GM21529 (cell line): ENCODE results near the gene LYPD6.

Experiments used
- ATAC-seq: cut with Tn5 transposase; IDR thresholded peaks from one replicate; pipeline ENCODE4 v1.9.1; 2021; ENCODE audit not compliant: unreplicated experiment

The LYPD6 gene

GRCh38 chr2:149448315-149448714 is 117.9 kb downstream of the LYPD6 start:
- ATAC-seq = no peak

DNA sequence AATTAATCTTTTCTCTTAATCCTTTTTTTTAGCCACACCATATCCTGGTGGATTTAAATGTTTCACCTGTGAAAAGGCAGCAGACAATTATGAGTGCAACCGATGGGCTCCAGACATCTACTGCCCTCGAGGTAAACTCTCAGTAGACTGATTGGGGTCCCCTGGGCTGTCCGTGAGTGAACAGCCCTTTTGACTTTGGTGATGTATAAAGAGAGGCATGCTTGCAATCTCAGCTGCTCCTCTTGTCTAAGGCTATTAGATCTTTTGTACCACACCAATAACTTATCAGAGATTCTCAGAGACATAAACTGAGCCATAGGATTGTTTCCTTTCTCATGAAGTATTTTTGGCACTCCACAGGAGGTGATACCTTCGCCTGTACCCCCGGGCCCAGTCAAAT is 118.6 kb downstream of the LYPD6 start:
- no peak for ATAC-seq

- ATAC-seq = no peak
Observed at GRCh38 chr2:149451417-149452165, 121.2 kb downstream of the LYPD6 start.

GRCh38 chr2:149456285-149456684 is 125.9 kb downstream of the LYPD6 start:
- ATAC-seq = no peak

GRCh38 chr2:149458502-149458901 is 128.1 kb downstream of the LYPD6 start:
- ATAC-seq = no peak

DNA sequence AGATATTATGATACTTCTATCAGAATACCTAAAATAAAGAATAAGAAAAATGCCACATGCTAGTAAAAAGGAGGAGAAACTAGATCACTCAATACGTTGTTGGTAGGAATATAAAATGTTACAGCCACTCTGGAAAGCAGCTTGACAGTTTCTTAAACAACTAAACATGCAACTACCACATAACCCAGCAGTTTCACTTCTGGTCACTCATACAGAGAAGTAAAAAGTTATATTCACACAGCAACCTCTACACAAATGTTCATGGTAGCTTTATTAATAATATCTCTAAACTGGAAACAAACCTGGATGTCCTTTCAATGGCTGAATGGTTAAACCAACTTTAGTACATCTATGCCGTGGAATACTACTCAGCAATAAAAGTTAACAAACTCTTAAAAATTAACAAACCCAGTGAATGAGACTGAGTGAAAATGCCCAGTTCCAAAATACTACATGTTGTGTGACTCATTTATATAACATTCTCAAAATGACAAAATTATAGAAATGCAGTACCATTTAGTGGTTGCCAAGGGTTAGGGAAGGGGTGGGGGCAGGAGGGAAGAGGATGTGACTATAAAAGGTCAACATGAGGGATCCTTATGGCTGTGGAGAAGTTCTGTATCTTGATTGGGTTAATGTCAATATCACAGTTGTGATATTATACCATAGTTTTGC is 133.1 kb downstream of the LYPD6 start:
- ATAC-seq = peak; percentile 97

DNA sequence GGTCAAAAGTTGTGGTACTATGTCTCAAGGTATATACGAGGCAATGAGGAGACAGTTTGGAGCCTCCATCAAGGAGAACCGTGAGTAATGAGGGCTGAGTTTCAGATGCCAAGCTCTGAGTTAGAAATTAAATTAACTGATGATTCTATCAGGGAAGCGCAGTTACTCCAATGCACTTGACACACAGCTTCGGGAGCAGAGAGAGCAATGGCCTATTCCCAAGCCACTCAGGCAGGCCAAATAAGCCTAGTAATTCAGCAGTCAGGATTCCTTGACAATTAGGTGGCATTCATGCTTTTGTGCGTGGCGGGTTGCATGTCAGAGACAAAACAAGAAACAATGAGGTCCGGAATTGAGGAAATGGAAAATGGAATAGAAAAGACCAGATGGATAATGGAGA is 134.0 kb downstream of the LYPD6 start:
- ATAC-seq = no peak

DNA sequence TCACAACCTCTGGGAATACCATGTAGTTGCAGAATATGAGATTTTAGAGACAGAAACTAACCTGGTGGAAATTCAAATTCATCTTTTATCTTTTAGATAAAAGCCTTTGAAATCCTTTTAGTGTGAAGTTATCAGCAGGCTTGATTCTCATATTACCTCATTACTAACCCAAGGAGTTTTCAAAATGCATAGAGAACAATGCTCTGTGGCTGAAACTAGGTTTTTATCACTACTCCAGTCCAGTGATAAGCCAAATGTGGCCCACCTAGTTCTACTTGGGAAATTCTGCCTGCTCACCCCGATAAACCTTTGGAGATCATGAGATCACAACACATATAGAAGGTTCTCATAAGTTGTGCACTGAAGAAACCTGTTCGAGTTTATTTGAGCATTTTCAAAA is 135.5 kb downstream of the LYPD6 start:
- no peak for ATAC-seq

DNA sequence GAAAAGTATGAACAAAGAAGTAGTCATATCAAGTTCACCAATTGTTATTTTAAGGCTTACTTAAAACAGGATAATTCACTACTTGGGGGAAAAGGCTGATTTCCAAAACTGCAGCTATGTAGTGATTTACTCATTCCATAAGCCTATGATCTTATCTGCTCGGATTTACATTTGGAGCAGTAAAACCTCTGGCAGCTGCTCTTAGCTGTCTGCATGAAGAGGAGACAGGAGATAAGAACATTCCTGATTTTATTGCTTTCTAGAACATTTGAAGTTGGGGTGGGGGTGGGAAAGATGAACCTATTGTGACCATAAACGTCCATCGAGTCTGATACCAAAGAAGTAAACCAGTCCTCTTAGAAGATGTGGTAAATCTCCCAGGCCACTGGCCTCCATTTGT is 136.2 kb downstream of the LYPD6 start:
- ATAC-seq = no peak

GRCh38 chr2:149467436-149467835 is 137.0 kb downstream of the LYPD6 start:
- ATAC-seq = no peak

DNA sequence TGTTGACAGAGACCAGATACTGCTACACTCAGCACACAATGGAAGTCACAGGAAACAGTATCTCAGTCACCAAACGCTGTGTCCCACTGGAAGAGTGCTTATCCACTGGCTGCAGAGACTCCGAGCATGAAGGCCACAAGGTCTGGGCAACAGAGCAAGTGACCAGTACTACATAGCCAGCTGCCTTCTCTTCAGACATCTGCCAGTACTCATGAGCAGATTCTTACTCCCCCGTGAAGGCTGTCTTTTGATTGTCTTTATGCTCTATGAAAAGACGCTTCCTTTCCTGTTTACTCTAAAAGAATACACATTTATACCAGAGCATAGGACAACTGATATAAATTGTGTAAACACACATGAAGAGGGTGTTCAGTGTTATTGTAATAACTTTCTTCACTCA is 138.2 kb downstream of the LYPD6 start:
- ATAC-seq = no peak

- ATAC-seq = no peak
Observed at GRCh38 chr2:149470046-149470445, 139.7 kb downstream of the LYPD6 start.

DNA sequence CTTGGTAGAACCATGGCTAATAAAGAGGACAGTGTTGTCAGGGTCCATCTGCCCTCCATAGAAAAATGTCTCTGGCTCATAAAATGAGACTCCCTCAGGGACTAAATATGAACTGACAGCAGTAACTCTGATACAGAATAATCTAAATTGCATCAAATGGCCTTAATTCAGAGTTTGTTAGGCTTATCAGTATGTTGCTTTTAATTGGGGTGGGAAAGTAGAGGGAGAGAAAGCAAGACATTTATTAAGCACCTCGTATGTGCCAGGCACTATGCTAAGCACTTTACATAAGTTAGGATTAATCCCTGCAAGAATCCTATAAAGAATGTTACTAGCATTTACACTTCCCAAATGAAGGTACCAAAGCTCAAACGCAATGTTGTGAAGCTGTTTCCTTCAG is 142.0 kb downstream of the LYPD6 start:
- no peak for ATAC-seq

DNA sequence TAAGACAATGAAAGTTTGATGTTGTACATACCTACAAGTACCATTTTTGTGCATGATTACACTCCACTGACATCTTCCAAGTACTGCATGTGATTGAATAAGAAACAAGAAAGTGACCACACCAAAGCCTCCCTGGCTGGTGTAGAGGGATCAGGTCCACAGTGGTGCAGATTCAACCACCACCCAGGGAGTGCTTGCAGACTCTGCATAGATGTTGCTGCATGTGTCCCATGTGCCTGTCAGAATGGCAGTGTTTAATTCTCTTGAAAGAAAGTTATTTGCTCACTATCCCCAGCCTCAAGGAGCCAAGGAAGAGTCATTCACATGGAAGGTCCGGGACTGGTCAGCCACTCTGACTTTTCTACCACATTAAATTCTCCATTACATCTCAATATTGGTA is 142.7 kb downstream of the LYPD6 start:
- ATAC-seq = no peak

DNA sequence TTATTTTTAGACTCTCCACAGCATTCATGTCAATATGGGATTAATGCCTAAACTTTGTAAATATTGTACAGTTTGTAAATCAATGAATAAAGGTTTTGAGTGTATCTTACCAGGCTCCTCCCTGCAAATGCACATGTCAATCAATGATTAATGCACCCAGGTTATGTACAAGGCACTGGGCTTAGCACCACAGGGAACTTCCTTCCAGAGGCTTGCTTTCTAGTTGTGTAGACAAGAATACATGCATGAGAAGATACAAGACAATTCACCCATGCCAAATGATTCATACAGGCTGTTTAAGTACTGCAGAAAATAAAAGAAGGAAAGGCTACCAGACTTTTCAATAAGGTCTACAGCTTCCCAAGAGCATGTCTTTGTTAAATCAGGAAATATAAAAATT is 143.1 kb downstream of the LYPD6 start:
- ATAC-seq = no peak

DNA sequence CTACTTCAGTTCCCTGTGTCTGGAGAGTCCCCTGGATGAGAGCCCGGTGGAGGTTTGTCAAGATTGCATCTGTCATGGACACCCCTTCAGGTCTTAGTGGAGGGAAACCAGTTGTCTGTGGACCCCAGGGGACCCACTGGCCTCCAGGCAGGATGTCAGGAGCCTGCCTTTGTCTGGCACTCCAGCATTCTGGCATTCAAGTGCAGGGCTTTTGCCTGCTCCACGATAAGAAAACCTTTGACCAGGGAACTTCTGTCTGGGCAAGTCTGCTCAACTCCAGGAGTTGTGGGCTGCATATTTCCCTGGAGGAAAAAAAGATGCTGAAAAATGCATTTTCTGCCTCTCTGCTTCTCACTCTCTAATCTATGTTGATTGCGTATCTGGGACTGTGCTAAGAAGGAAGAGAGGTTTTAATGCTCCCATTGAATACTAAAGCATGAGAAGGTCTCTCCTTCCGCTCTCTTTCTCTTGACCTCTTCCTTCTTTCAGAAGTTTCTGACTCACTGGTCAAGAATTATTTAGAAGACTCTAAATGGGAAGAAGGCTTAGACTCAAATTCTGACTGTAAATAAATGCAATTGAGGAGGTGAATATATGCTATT is 152.7 kb downstream of the LYPD6 start:
- ATAC-seq = no peak

DNA sequence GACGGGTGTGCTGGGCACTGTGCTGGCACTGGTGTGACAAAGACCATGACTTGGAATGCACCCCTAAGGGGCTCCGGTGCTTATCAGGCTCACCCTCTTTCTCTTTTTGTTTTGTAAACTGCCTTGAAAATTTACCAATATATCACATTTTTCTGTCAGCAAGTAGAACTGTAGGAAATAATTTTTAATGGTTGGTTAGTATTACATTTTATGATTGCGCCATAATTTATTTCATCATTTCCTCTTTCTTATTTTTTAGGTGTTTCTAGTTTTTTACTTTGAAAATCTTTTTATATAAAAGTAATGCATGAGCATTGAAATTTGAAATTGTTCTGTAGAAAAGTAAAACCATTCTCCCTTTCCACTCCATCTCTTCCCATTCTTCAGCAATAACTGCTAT is 156.3 kb downstream of the LYPD6 start:
- no peak for ATAC-seq

DNA sequence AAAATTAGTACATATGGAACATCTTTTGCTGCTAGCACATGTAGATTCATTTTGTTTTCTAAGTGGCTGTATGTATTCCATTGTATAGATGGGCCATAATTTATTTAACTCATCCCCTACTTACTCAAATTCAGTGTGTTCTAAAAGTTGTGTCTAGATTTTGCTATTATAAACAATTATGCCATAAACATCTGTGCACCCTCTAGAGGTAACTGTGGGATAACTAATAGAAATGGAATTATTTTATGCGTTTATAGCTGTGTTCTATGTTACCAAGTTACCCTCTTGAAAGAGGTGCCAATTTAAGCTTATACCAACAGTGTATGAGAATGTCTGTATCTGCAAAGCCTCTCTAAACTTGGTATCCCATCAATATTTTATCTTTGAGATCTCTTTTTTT is 156.8 kb downstream of the LYPD6 start:
- no peak for ATAC-seq

GRCh38 chr2:149488706-149489440 is 158.5 kb downstream of the LYPD6 start:
- no peak for ATAC-seq

GRCh38 chr2:149489452-149489851 is 159.1 kb downstream of the LYPD6 start:
- no peak for ATAC-seq

DNA sequence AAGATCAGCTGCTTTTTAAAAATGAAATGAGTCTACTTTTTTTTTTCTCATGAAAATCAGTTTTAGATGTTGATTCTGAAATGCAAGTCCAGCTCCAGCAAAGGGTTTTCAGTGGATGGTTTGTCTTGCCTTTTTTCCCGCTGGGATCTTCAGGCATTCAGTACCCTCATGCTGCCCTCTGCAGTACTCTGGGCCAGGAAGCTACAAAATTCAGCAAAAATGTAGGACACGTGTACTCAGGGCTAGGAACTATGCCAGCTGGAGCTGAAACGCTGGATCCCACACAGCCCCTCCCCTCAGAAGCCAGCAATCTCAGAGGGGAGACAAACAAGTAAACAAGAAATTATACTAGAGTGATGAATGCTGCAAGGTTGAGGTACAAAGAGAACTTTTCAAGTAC is 159.9 kb downstream of the LYPD6 start:
- ATAC-seq = no peak

DNA sequence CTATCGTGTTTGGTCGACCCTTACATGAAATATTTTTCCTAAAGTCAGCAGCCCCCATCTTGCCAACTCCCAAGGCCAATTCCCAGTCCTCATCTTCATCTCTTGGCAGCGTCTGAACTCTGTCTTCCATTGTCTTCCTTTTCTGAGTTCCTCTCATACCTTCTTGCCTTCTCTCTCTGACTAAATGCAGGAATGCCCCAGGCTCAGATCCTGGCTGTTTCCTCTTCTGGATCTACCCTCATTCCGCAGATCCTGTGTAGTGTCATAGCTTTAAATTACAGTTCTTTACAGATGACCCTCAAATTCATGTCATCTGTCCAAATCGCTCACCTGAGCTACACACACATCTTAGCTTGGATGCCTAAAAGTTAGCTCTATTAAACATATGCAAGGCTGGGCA is 162.5 kb downstream of the LYPD6 start:
- ATAC-seq = no peak
